GM18507 (cell line): Measurements from ENCODE around the gene FAM174B.

ENCODE experiments used
- DNase-seq: peaks from one replicate; pipeline ENCODE4 v3.0.0; 2011; ENCODE audit warnings: low read depth; ENCODE audit not compliant: insufficient read length; ENCODE audit errors: extremely low spot score
- FAIRE-seq: peaks from 2 replicates; lab custom pipeline; 2011; peaks lifted over from hg19 to GRCh38; lab: Jason Lieb, UNC

FAM174B gene

GRCh38 chr15:92645731-92646130 lies 9.8 kb downstream of the FAM174B start:
- FAIRE-seq = no peak

GRCh38 chr15:92645051-92645631 lies 10.4 kb downstream of the FAM174B start:
- FAIRE-seq (peak; percentile 12), DNase-seq (no peak)

More at GRCh38 chr15:92645731-92646130, 9.8 kb downstream of the FAM174B start:
- no peak for DNase-seq

- no peak for DNase-seq
- no peak for FAIRE-seq
These were observed 11.4 kb downstream of the FAM174B start for GRCh38 chr15:92643849-92644815.

GRCh38 chr15:92638709-92639365 lies 16.7 kb downstream of the FAM174B start:
- DNase-seq (no peak), FAIRE-seq (no peak)

- no peak for DNase-seq
- no peak for FAIRE-seq
These were observed 17.3 kb downstream of the FAM174B start for GRCh38 chr15:92638291-92638708.

DNA sequence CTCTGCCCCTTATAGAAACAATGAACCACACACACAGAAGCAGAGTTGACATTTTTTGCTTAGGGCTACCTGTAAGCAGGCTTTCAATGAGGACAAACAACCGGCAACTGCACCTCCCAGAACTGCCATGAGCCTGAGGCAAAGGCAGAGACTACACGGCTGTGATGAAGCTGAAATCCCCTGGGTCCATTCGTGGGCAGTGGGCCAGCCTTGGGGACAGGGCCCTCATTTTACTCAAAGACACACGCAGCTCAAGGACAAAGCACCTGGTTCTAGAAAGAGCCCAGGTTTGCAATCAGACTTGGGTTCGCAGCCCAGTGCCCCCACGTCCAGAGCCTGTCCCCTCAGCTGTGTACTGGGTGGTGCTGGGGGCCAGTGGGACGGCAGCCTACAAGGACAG lies 17.9 kb downstream of the FAM174B start:
- no peak for FAIRE-seq

DNA sequence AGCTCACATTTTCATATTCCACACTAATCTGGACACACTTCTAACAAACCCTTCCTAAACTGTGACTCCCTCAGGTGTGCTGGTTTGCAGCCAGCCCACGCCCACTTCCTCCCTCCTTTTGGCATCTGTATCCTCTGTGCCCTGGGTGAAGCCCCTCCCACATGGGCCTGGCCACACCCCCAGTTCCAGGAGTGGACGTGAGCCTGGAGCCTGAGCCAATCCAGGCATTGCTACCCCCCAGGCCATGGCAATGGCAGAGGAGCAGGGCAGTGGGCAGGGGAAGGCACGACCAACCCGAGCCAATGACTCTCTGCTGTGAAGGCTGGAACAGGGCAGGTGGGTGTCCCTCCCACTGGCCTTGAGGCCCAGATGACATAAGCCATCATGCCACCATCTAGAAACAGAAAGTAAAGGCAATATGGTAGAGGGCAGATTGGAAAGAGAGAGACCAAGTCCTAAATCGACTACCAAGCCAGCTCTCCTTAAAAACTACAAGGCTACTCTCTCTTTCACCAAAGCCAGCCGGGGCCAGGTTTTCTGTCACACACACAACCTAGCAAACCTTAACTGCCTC lies 18.6 kb downstream of the FAM174B start:
- DNase-seq = no peak
- FAIRE-seq = no peak

More for the DNA sequence above, 17.9 kb downstream of the FAM174B start:
- DNase-seq = no peak

DNA sequence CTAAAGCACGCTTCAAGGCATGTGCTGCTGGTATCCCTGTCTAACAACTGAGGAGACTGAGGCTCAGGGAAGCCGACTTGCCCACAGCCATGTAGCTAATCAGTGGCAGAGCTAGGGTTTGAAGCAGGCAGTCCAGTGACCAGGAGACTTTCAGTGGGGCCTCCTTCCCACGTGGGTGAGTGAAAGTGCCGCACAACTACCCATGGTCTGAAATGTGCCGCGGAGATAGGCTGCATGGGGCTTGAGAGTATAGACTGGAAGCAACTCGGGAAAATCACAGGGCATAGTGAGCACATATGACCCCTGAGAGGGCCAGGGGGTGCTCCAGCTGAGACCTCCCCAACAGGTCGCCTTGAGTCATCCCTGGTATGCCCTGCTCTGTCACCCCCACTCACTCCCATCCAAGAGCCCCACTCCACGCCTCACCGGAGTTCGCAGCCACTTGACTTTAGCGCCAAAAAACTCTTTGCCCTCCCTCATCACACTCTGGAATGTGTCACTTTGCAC lies 19.1 kb downstream of the FAM174B start:
- no peak for FAIRE-seq
- DNase-seq = no peak

DNA sequence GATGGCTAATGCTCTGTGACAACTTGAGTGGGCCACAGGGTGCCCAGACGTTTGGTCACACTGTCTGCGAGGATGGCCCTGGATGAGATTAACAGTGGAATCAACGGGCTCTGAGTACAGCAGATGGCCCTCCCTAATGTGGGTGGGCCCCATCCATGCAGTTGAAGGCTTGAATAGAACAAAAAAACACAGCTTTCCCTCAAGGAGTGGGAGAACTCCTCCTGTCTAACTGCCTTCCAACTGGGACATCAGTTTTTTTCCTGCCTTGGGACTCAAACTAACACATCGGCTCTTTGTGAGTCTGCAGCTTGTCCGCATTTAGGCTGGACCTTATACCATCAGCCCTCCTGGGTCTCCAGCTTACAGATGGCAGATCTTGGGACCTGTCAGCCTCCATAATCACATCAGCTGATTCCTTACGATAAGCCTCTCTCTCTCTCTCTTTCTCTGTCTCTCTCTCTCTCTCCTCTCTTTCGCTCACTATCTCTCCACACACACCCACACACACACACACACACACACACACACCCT lies 20.8 kb downstream of the FAM174B start:
- FAIRE-seq = no peak
- DNase-seq = no peak

- FAIRE-seq (no peak), DNase-seq (no peak)
These were observed 21.5 kb downstream of the FAM174B start for GRCh38 chr15:92634060-92634459.

GRCh38 chr15:92633418-92633817 lies 22.2 kb downstream of the FAM174B start:
- FAIRE-seq = no peak
- no peak for DNase-seq

DNA sequence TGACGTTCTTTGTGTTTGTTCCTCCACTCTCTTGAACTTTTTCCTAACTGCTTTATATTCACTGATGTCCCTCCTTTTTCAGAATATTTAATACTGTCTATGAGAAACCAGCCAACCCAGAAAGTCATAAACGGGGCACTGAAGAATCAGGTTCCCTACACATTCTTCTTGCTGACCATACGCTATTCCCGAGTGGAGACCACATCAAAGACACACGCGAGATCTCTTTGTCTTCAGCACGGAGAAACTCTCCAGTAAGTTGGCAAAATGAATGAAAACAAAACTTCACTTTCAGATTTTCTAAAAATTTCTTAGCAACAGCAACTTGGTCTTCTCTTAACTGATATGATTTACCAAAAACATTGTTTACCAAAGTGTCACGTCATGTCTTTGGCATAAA lies 22.6 kb downstream of the FAM174B start:
- no peak for DNase-seq
- FAIRE-seq = no peak

DNA sequence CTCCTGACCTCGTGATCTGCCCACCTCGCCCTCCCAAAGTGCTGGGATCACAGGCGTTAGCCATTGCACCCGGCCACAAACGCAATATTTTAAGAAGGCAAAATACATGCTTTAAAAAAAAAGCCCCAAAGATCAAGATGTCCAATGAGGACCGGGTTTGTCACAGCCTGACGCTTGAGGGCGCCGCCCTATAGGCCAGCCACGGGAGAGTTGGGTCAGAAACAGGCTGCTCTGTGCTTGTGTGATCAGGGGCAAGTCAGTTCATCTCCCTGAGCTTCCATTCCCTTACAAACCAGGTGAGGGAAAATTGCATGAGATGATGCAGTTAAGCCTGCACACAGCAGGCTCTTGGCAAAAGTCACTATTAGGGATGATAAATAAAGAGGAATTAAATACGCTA lies 23.9 kb downstream of the FAM174B start:
- DNase-seq (no peak), FAIRE-seq (no peak)

- DNase-seq (no peak), FAIRE-seq (no peak)
These were observed 25.5 kb downstream of the FAM174B start for GRCh38 chr15:92629975-92630626.

DNA sequence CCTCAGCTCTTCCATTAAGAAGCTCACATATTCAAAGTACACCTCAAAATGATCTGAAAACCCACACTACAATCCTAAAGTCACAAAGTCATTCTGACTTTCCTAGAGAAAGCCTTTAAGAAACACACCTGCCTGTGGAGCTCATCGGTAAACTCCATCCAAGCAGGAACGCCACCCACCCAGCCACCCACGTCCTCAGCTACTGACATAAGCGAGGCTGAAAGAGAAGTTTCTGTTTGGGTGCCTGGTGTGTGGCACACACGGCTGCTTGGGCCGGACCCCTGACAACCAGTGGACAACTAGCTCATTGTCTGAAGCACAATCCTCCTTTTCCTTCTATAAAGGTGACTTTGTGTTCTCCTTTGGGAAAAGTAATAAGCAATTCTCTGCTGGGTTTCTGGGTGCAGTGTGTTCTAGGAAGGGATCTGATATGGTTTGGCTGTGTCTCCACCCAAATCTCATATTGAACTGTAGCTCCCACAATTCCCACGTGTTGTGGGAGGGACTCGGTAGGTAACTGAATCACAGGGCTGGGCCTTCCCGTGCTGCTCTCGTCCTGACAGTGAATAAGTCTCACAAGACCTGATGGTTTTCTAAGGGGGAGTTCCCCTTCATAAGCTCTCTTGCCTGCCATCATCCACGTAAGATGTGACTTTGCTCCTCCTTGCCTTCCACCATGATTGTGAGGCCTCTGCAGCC lies 26.1 kb downstream of the FAM174B start:
- FAIRE-seq = peak; percentile 21
- no peak for DNase-seq

DNA sequence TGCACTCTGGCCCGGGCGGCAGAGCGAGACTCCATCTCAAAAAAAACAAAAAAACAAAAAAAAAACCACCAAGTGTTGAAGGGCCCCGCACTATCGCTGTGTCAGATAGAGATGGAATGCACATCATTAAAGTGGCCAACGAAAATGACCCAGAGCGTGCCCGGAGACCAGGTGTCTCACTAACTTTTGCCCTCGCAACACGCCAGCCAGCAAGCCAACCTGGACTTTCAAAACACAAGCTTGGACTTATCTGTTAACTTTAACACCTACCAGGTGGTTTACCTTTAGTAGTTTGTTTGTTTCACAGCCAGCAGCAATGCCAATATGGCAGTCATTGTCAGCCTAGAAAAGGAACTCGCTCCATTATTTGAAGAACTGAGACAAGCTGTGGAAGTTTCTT lies 28.6 kb downstream of the FAM174B start:
- no peak for DNase-seq
- FAIRE-seq = no peak

- FAIRE-seq = peak; percentile 62
- DNase-seq = no peak
These were observed 30.2 kb downstream of the FAM174B start for GRCh38 chr15:92625251-92625980.
